ENCODE data around the gene ARHGAP18.

ARHGAP18 gene

GRCh38 chr6:129612440-129612839 lies 97.5 kb downstream of the ARHGAP18 start:
- no peak for DNase-seq (ENCODE audit: low read depth)

GRCh38 chr6:129609635-129610034 lies 100.3 kb downstream of the ARHGAP18 start:
- no peak for DNase-seq (ENCODE audit: low read depth)

GRCh38 chr6:129608886-129609537 lies 101.0 kb downstream of the ARHGAP18 start:
- DNase-seq (ENCODE audit: low read depth) = no peak

GRCh38 chr6:129607581-129608186 lies 102.3 kb downstream of the ARHGAP18 start:
- no peak for DNase-seq (ENCODE audit: low read depth)

- no peak for DNase-seq (ENCODE audit: low read depth)
Measured at GRCh38 chr6:129606664-129607063, 103.3 kb downstream of the ARHGAP18 start.

GRCh38 chr6:129605967-129606366 lies 104.0 kb downstream of the ARHGAP18 start:
- DNase-seq (ENCODE audit: low read depth) = no peak

GRCh38 chr6:129605095-129605494 lies 104.9 kb downstream of the ARHGAP18 start:
- DNase-seq (ENCODE audit: low read depth) = no peak

GRCh38 chr6:129604321-129604720 lies 105.7 kb downstream of the ARHGAP18 start:
- no peak for DNase-seq (ENCODE audit: low read depth)

GRCh38 chr6:129603741-129604140 lies 106.2 kb downstream of the ARHGAP18 start:
- DNase-seq (ENCODE audit: low read depth) = no peak

GRCh38 chr6:129601323-129601722 lies 108.7 kb downstream of the ARHGAP18 start:
- no peak for DNase-seq (ENCODE audit: low read depth)

GRCh38 chr6:129599467-129599866 lies 110.5 kb downstream of the ARHGAP18 start:
- no peak for DNase-seq (ENCODE audit: low read depth)

GRCh38 chr6:129598244-129599187 lies 111.5 kb downstream of the ARHGAP18 start:
- no peak for DNase-seq (ENCODE audit: low read depth)

- DNase-seq (ENCODE audit: low read depth) = no peak
Measured at GRCh38 chr6:129597023-129597713, 112.8 kb downstream of the ARHGAP18 start.

- DNase-seq (ENCODE audit: low read depth) = no peak
Measured at GRCh38 chr6:129596522-129596921, 113.5 kb downstream of the ARHGAP18 start.

GRCh38 chr6:129593233-129593564 lies 116.8 kb downstream of the ARHGAP18 start:
- no peak for DNase-seq (ENCODE audit: low read depth)

GRCh38 chr6:129592516-129593232 lies 117.3 kb downstream of the ARHGAP18 start:
- no peak for DNase-seq (ENCODE audit: low read depth)

- no peak for DNase-seq (ENCODE audit: low read depth)
Measured at GRCh38 chr6:129590408-129591022, 119.5 kb downstream of the ARHGAP18 start.

- DNase-seq (ENCODE audit: low read depth) = no peak
Measured at GRCh38 chr6:129586815-129587214, 123.2 kb downstream of the ARHGAP18 start.

GRCh38 chr6:129583866-129584265 lies 126.1 kb downstream of the ARHGAP18 start:
- DNase-seq (ENCODE audit: low read depth) = no peak

GRCh38 chr6:129578315-129578714 lies 131.7 kb downstream of the ARHGAP18 start:
- no peak for DNase-seq (ENCODE audit: low read depth)

- DNase-seq (ENCODE audit: low read depth) = no peak
Measured at GRCh38 chr6:129577691-129578090, 132.3 kb downstream of the ARHGAP18 start.

Data from T-helper 22 cell (primary cell).